WTC11 (cell line): Measurements from ENCODE around the gene SAMMSON. TPM values are rescaled to one million over a fixed set of nuclear protein-coding genes. Genes with fewer than 3 reads are reported as not detected.

Experiments used
- ATAC-seq: fragments of 200-7000 bp; cut with Tn5 transposase; 2 replicates; pipeline ENCODE4 v1.10.0; 2021; ENCODE audit warnings: mild to moderate bottlenecking, moderate library complexity
- CTCF ChIA-PET: fragments of 300-600 bp; sonication (Branson Sonifier 250); formaldehyde crosslinking; loops from one replicate; lab custom pipeline; 2021; ENCODE audit warnings: antibody characterized with exemption; lab: Charles Lee
- POLR2A ChIA-PET: fragments of 350-600 bp; sonication (Branson Sonifier 250); formaldehyde crosslinking; loops from one replicate; lab custom pipeline; 2021; ENCODE audit warnings: antibody characterized with exemption; lab: Charles Lee
- DNase-seq: peaks from one replicate; pipeline ENCODE4 v3.0.0; 2021; ENCODE audit warnings: low spot score
- H3K27ac Mint-ChIP-seq: 2 replicates; pipeline ENCODE4 v1.8.0; 2021; ENCODE audit warnings: mixed read lengths
- H3K27me3 Mint-ChIP-seq: 2 replicates; pipeline ENCODE4 v1.8.0; 2021; ENCODE audit warnings: low read depth, mild to moderate bottlenecking, moderate library complexity, mixed read lengths
- H3K36me3 Mint-ChIP-seq: 2 replicates; pipeline ENCODE4 v1.8.0; 2021; ENCODE audit warnings: mixed read lengths
- H3K4me1 Mint-ChIP-seq: 2 replicates; pipeline ENCODE4 v1.8.0; 2022; ENCODE audit warnings: mixed read lengths
- H3K4me3 Mint-ChIP-seq: 2 replicates; pipeline ENCODE4 v1.8.0; 2021; ENCODE audit warnings: mild to moderate bottlenecking, moderate library complexity, mixed read lengths
- H3K9me3 Mint-ChIP-seq: 2 replicates; pipeline ENCODE4 v1.8.0; 2021; ENCODE audit warnings: mixed read lengths
- ATF1 ChIP-seq: sonication (generic); formaldehyde crosslinking; IDR thresholded peaks from 2 replicates; pipeline ENCODE4 v1.8.1; 2023; ENCODE audit warnings: mild to moderate bottlenecking, moderate library complexity, missing genetic modification reagents
- CREB1 ChIP-seq: sonication (generic); formaldehyde crosslinking; IDR thresholded peaks from 2 replicates; pipeline ENCODE4 v1.8.0; 2023; ENCODE audit warnings: mild to moderate bottlenecking, missing genetic modification reagents
- FOXJ3 ChIP-seq: sonication (generic); formaldehyde crosslinking; IDR thresholded peaks from 2 replicates; pipeline ENCODE4 v1.9.0; 2021; ENCODE audit warnings: missing genetic modification reagents, mild to moderate bottlenecking, borderline replicate concordance
- HMGXB4 ChIP-seq: sonication (generic); formaldehyde crosslinking; IDR thresholded peaks from 2 replicates; pipeline ENCODE4 v1.8.1; 2023; ENCODE audit warnings: mild to moderate bottlenecking, moderate library complexity, missing genetic modification reagents
- MAX ChIP-seq: sonication (generic); formaldehyde crosslinking; IDR thresholded peaks from 2 replicates; pipeline ENCODE4 v1.8.0; 2022; ENCODE audit warnings: mild to moderate bottlenecking, missing genetic modification reagents
- NFATC4 ChIP-seq: fragments of 250-450 bp; sonication (Bioruptor Pico); IDR thresholded peaks from 2 replicates; pipeline ENCODE4 v1.9.0; 2021; ENCODE audit warnings: mild to moderate bottlenecking
- ZNF671 ChIP-seq: fragments of 250-450 bp; sonication (Bioruptor Pico); IDR thresholded peaks from 2 replicates; pipeline ENCODE4 v1.8.0; 2021; ENCODE audit warnings: mild to moderate bottlenecking
- total RNA-seq: library from RNA; stranded (reverse); gene quantifications from 3 replicates; pipeline ENCODE4 v1.2.3, GENCODE V29; 2021
- TF ChIP-seq, protein P1 (sequence below): sonication (generic); formaldehyde crosslinking; IDR thresholded peaks from 2 replicates; pipeline ENCODE4 v1.8.1; 2023; ENCODE audit warnings: mild to moderate bottlenecking, missing genetic modification reagents, borderline replicate concordance
- TF ChIP-seq, protein P2 (sequence below): sonication (generic); formaldehyde crosslinking; IDR thresholded peaks from 2 replicates; pipeline ENCODE4 v1.8.0; 2023; ENCODE audit warnings: mild to moderate bottlenecking, missing genetic modification reagents
- TF ChIP-seq, protein P3 (sequence below): sonication (generic); formaldehyde crosslinking; IDR thresholded peaks from 2 replicates; pipeline ENCODE4 v1.8.1; 2023; ENCODE audit warnings: mild to moderate bottlenecking, missing genetic modification reagents, moderate library complexity

The SAMMSON gene
- total RNA-seq, 1 experiment from 2014 or later: 0.13 TPM

GRCh38 chr3:70108546-70108945 is 109.0 kb downstream of the SAMMSON start (continued):
- TF ChIP-seq, protein P1, sequence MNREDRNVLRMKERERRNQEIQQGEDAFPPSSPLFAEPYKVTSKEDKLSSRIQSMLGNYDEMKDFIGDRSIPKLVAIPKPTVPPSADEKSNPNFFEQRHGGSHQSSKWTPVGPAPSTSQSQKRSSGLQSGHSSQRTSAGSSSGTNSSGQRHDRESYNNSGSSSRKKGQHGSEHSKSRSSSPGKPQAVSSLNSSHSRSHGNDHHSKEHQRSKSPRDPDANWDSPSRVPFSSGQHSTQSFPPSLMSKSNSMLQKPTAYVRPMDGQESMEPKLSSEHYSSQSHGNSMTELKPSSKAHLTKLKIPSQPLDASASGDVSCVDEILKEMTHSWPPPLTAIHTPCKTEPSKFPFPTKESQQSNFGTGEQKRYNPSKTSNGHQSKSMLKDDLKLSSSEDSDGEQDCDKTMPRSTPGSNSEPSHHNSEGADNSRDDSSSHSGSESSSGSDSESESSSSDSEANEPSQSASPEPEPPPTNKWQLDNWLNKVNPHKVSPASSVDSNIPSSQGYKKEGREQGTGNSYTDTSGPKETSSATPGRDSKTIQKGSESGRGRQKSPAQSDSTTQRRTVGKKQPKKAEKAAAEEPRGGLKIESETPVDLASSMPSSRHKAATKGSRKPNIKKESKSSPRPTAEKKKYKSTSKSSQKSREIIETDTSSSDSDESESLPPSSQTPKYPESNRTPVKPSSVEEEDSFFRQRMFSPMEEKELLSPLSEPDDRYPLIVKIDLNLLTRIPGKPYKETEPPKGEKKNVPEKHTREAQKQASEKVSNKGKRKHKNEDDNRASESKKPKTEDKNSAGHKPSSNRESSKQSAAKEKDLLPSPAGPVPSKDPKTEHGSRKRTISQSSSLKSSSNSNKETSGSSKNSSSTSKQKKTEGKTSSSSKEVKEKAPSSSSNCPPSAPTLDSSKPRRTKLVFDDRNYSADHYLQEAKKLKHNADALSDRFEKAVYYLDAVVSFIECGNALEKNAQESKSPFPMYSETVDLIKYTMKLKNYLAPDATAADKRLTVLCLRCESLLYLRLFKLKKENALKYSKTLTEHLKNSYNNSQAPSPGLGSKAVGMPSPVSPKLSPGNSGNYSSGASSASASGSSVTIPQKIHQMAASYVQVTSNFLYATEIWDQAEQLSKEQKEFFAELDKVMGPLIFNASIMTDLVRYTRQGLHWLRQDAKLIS (CRISPR knock-in tag): no peak
- TF ChIP-seq, protein P2, sequence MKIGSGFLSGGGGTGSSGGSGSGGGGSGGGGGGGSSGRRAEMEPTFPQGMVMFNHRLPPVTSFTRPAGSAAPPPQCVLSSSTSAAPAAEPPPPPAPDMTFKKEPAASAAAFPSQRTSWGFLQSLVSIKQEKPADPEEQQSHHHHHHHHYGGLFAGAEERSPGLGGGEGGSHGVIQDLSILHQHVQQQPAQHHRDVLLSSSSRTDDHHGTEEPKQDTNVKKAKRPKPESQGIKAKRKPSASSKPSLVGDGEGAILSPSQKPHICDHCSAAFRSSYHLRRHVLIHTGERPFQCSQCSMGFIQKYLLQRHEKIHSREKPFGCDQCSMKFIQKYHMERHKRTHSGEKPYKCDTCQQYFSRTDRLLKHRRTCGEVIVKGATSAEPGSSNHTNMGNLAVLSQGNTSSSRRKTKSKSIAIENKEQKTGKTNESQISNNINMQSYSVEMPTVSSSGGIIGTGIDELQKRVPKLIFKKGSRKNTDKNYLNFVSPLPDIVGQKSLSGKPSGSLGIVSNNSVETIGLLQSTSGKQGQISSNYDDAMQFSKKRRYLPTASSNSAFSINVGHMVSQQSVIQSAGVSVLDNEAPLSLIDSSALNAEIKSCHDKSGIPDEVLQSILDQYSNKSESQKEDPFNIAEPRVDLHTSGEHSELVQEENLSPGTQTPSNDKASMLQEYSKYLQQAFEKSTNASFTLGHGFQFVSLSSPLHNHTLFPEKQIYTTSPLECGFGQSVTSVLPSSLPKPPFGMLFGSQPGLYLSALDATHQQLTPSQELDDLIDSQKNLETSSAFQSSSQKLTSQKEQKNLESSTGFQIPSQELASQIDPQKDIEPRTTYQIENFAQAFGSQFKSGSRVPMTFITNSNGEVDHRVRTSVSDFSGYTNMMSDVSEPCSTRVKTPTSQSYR (CRISPR knock-in tag): no peak
- no peak for TF ChIP-seq HMGXB4 (CRISPR knock-in tag)
- TF ChIP-seq CREB1 (CRISPR knock-in tag): no peak

DNA sequence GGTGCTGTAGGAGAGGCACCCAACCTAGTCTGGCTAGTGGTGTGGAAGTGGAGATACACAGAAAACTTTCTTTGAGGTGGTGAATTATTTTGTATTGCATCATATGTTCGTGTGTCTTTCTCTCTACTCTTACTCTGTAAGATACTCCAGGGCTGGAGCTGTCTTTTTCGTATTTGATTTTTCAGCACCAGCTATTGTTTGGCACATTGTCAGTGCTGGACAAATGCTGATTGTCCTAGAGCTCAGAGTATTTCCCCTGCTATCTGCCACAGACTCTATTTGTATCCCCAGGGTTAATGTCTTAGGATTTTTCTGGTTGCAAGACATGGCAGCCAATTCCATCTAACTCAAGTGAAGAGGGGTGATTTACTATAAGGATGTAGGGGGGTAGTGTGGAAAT is 110.5 kb downstream of the SAMMSON start:
- CTCF ChIA-PET: interaction anchor here (0.6 to 0.8 kb wide), 2 partner anchors 11 to 20 kb away, joined by 3 read pairs; no protein-coding TSS in a partner anchor
- no peak overlapping the region for H3K27ac Mint-ChIP-seq
- DNase-seq: no peak
- H3K27me3 Mint-ChIP-seq: no peaks in the 10 kb centered on the region; the same call in 1 of the 2 replicates
- no peak overlapping the region for H3K4me3 Mint-ChIP-seq
- no peak for ATAC-seq
- TF ChIP-seq FOXJ3 (CRISPR knock-in tag): no peak
- TF ChIP-seq, protein P1 (CRISPR knock-in tag): no peak
- no peaks in the 10 kb centered on the region for H3K9me3 Mint-ChIP-seq
- H3K4me1 Mint-ChIP-seq: no peaks in the 10 kb centered on the region
- POLR2A ChIA-PET: no interaction called here
- no peaks in the 10 kb centered on the region for H3K36me3 Mint-ChIP-seq

- no peak overlapping the region for H3K27ac Mint-ChIP-seq
- TF ChIP-seq ZNF671 (CRISPR knock-in tag): no peak
- TF ChIP-seq ATF1 (CRISPR knock-in tag): no peak
- no peak for TF ChIP-seq NFATC4 (CRISPR knock-in tag)
- TF ChIP-seq, protein P3, sequence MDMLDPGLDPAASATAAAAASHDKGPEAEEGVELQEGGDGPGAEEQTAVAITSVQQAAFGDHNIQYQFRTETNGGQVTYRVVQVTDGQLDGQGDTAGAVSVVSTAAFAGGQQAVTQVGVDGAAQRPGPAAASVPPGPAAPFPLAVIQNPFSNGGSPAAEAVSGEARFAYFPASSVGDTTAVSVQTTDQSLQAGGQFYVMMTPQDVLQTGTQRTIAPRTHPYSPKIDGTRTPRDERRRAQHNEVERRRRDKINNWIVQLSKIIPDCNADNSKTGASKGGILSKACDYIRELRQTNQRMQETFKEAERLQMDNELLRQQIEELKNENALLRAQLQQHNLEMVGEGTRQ (CRISPR knock-in tag): no peak
- no peak for TF ChIP-seq MAX (CRISPR knock-in tag)
- no peak for DNase-seq
- ChIA-PET POLR2A (no interaction called here), CTCF (no interaction called here)
- H3K9me3 Mint-ChIP-seq: no peaks in the 10 kb centered on the region
- H3K4me3 Mint-ChIP-seq: no peak overlapping the region
- no peak for ATAC-seq
- no peaks in the 10 kb centered on the region; the same call in 1 of the 2 replicates for H3K27me3 Mint-ChIP-seq
- no peaks in the 10 kb centered on the region for H3K36me3 Mint-ChIP-seq
- H3K4me1 Mint-ChIP-seq: peaks cover 8% of the 10 kb centered on the region
Measured at GRCh38 chr3:70111411-70111810, 111.9 kb downstream of the SAMMSON start.
